Neutrophil (primary cell): ENCODE measurements around the gene OSER1.
A peak's percentile ranks its signal among the peaks of the same experiment; 100 is the strongest.

Source experiments
- H3K27ac ChIP-seq: fragments of 200-600 bp; sonication (generic); 2 replicates; pipeline ENCODE4 v1.5.1; 2016; ENCODE audit warnings: mild to moderate bottlenecking, moderate library complexity
- H3K27me3 ChIP-seq: fragments of 200-600 bp; sonication (generic); 2 replicates; pipeline ENCODE4 v1.6.0; 2016; ENCODE audit warnings: mild to moderate bottlenecking
- H3K36me3 ChIP-seq: fragments of 200-600 bp; sonication (generic); 2 replicates; pipeline ENCODE4 v1.5.1; 2017
- H3K4me1 ChIP-seq, 2 experiments: fragments of 200-600 bp in 1 of 2; sonication (generic) in 1 of 2; 1 replicate in 1 of 2; 2 replicates in 1 of 2; pipeline versions ENCODE4 v1.5.1 to v1.6.1; 2013 to 2016; ENCODE audit warnings: low read depth in 1 of 2, low read length in 1 of 2, mild to moderate bottlenecking in 1 of 2, moderate library complexity in 1 of 2; ENCODE audit not compliant: control insufficient read depth in 1 of 2, insufficient read depth in 1 of 2
- H3K4me3 ChIP-seq, 2 experiments: fragments of 200-600 bp in 1 of 2; sonication (generic) in 1 of 2; 1 replicate in 1 of 2; 2 replicates in 1 of 2; pipeline ENCODE4 v1.5.1; 2013 to 2016; ENCODE audit warnings: low read depth in 1 of 2, low read length in 1 of 2, mild to moderate bottlenecking in 1 of 2, moderate library complexity in 1 of 2
- H3K9me3 ChIP-seq: fragments of 200-600 bp; sonication (generic); 2 replicates; pipeline ENCODE4 v1.5.1; 2016
- CTCF ChIP-seq: fragments of 200-600 bp; sonication (generic); IDR thresholded peaks from 2 replicates; pipeline ENCODE4 v1.5.1; 2016; ENCODE audit warnings: antibody characterized with exemption

OSER1 gene

DNA sequence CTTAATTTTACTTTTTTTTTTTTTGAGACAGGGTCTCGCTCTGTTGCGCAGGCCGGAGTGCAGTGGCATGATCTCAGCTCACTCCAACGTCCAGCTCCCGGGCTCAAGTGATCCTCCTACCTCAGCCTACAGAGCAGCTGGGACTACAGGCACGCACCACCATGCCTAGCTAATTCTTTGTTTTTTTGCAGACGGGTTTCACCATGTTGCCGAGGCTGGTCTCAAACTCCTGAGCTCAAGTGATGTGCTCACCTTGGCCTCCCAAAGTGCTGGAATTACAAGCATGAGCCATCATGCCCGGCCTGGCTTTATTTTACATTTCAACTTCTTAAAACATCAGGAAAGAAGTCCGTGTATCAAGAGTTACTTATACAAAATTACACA lies 5.7 kb downstream of the OSER1 start:
- Histone ChIP-seq H3K4me3 (no peak overlapping the region), H3K27ac (no peak overlapping the region), H3K36me3 (peaks cover 68% of the 10 kb centered on the region), H3K27me3 (no peaks in the 10 kb centered on the region), H3K9me3 (no peaks in the 10 kb centered on the region), H3K4me1 (peaks cover 17 to 20% of the 10 kb centered on the region in 2 experiments)
- no peak for TF ChIP-seq CTCF

DNA sequence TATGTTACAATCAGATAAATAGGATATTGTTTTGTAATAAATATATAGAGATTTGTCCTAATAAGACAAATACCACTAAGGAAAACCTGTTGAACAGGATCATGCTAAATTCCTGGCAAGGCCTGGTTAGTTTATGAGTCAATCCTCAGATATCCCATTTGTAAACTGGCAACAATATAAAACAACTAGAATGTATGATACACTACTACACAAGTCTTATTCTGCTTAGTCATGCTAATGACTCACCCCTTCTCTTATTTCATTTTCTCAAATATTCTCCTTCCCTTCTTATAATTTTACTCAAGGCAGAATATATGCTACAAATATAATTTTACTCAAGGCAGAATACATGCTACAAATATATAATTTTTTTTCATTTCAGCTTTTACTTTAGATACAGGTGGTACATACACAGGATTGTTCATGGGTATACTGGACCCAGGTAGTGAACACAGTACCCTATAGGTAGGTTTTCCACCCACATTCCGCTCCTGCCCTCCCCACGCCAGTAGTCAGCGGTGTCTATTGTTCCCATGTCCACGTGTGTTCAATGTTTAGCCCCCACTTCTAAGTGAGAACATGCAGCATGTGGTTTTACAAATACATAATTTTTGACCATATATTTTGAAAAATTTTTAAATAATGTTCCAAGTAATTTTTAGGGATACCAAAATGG lies 6.3 kb downstream of the OSER1 start:
- H3K4me1 ChIP-seq, result peaks cover 12 to 14% of the 10 kb centered on the region in 2 experiments
- no peaks in the 10 kb centered on the region for H3K9me3 ChIP-seq
- no peak overlapping the region for H3K27ac ChIP-seq
- TF ChIP-seq CTCF, result no peak
- no peaks in the 10 kb centered on the region for H3K27me3 ChIP-seq
- peaks cover 73% of the 10 kb centered on the region for H3K36me3 ChIP-seq
- H3K4me3 ChIP-seq, result no peak overlapping the region

- Histone ChIP-seq H3K9me3 (no peaks in the 10 kb centered on the region), H3K27me3 (no peaks in the 10 kb centered on the region), H3K36me3 (peaks cover 85% of the 10 kb centered on the region), H3K27ac (peak overlapping the region; percentile 6), H3K4me1 (peaks cover under 1 to 4% of the 10 kb centered on the region in 2 experiments), H3K4me3 (no peak overlapping the region)
- TF ChIP-seq CTCF, result no peak
Measured at GRCh38 chr20:44203161-44203560, 7.4 kb downstream of the OSER1 start.

DNA sequence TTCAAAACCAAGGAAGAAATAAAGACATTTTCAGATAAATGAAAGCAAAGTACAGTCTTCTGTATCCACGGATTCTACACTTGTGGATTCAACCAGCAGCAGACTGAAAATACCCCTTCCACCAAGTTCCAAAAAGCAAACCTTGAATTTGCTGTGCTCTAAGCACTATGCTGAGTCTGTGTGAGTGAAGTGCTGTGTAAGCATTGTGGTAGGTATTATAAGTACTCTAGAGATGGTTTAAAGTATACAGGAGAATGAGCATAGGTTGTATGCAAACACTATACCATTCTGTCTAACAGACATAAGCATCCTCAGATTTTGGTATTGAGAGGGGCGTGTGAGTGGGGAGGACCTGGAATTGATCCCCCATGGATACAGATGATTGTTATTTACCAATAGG lies 9.6 kb downstream of the OSER1 start:
- Histone ChIP-seq H3K27me3 (no peaks in the 10 kb centered on the region), H3K4me1 (no peaks in the 10 kb centered on the region), H3K4me3 (no peak overlapping the region), H3K9me3 (no peaks in the 10 kb centered on the region), H3K36me3 (peaks cover 98% of the 10 kb centered on the region), H3K27ac (no peak overlapping the region)
- TF ChIP-seq CTCF, result no peak

- Histone ChIP-seq H3K27ac (no peak overlapping the region), H3K27me3 (no peaks in the 10 kb centered on the region), H3K9me3 (no peaks in the 10 kb centered on the region), H3K4me1 (no peaks in the 10 kb centered on the region), H3K36me3 (peaks cover 98% of the 10 kb centered on the region), H3K4me3 (no peak overlapping the region)
- TF ChIP-seq CTCF, result no peak
Measured at GRCh38 chr20:44200371-44200770, 10.2 kb downstream of the OSER1 start.

DNA sequence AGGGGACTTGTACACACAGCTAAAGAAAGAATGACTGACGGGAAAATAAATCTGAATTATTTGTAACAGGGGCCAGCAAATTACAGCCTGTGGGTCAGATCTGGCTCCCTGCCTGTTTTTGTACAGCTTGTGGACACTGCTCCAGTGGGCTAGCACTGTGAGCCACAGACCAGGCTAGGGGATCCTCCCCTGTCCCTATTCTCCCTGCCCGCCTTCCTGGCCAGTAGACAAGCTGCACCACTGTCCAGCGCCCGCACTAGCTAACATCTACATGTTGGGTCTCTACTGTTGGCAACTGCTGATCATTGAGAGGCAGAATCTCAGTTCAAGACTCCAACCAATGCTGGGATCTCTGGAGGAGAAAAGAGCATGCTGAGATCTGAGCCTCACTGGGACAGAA lies 10.7 kb downstream of the OSER1 start:
- no peak overlapping the region for H3K4me3 ChIP-seq
- H3K36me3 ChIP-seq, result peaks cover 93% of the 10 kb centered on the region
- H3K9me3 ChIP-seq, result no peaks in the 10 kb centered on the region
- no peak overlapping the region for H3K27ac ChIP-seq
- no peaks in the 10 kb centered on the region for H3K27me3 ChIP-seq
- H3K4me1 ChIP-seq, result no peaks in the 10 kb centered on the region
- TF ChIP-seq CTCF, result no peak
